Measurements from ENCODE around the gene CEP41.

The CEP41 gene

DNA sequence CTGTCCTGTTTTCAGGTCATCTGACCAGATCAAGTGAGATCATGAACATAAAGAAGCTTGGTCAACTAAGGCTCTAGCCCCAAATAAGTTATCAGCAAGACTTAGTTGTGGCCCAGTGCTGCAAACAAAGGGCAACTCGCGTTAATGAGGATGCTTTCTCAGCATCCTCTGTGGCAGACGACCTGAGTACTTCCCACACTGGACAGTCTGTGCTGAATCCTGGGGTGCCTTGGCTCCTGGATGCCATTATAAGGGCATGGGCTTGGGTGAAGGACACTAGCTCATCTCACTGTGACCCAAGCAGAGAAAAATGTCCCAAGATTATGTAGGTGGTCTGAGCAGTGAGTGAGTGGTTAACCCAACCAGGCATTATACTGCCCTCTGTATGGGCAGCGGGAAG, 82.3 kb downstream of the CEP41 start:
- no peak for DNase-seq (ENCODE audit: low read depth)
- no peak overlapping the region for H3K4me3 ChIP-seq (ENCODE audit: low read depth, low read length)
- TF ChIP-seq, protein P1, sequence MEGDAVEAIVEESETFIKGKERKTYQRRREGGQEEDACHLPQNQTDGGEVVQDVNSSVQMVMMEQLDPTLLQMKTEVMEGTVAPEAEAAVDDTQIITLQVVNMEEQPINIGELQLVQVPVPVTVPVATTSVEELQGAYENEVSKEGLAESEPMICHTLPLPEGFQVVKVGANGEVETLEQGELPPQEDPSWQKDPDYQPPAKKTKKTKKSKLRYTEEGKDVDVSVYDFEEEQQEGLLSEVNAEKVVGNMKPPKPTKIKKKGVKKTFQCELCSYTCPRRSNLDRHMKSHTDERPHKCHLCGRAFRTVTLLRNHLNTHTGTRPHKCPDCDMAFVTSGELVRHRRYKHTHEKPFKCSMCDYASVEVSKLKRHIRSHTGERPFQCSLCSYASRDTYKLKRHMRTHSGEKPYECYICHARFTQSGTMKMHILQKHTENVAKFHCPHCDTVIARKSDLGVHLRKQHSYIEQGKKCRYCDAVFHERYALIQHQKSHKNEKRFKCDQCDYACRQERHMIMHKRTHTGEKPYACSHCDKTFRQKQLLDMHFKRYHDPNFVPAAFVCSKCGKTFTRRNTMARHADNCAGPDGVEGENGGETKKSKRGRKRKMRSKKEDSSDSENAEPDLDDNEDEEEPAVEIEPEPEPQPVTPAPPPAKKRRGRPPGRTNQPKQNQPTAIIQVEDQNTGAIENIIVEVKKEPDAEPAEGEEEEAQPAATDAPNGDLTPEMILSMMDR (IDR thresholded peaks at IDR 0.05; ENCODE audit: low read depth, low read length): no peak
- TF ChIP-seq, protein P2, sequence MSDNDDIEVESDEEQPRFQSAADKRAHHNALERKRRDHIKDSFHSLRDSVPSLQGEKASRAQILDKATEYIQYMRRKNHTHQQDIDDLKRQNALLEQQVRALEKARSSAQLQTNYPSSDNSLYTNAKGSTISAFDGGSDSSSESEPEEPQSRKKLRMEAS (IDR thresholded peaks at IDR 0.05; ENCODE audit: low read depth, low read length): no peak
- TF ChIP-seq POLR2A (IDR thresholded peaks at IDR 0.05; ENCODE audit: extremely low read depth, insufficient read length) (no peak), MYC (IDR thresholded peaks at IDR 0.05; ENCODE audit: low read depth, low read length) (no peak)

DNA sequence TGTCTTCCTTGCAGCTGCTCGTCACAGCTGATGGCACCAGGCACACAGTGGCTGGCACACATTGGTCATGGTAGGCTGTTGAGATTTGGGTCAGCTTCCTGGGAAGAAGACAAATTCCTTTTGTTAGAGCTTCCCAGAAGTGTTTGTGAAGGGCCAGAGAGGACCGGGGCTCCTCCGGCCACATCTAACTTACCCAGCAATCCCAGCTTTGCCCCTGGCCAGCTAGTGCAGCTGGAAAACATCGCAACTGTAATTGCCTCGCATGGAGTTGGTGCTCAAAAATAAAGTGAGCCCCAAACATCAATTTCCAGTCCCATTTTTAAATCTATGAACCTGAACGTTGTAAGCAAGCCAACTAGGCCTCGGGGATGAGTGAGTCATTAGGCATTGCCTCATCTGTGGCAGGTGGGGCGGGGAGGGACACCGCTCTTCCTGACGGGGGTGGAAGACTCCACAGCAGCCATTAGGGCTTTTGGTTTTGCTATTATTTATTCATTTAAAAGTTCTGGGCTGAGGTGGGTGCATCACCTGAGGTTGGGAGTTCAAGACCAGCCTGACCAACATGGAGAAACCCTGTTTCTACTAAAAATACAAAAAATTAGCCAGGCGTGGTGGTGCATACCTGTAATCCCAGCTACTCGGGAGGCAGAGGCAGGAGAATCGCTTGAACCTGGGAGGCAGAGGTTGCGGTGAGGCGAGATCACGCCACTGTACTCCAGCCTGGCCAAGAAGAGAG, 83.8 kb downstream of the CEP41 start:
- no peak overlapping the region for H3K4me3 ChIP-seq (ENCODE audit: low read depth, low read length)
- TF ChIP-seq POLR2A (IDR thresholded peaks at IDR 0.05; ENCODE audit: extremely low read depth, insufficient read length) (no peak), MYC (IDR thresholded peaks at IDR 0.05; ENCODE audit: low read depth, low read length) (0 out of 2 replicates have a peak, but pooled peaks have one; percentile 14)
- TF ChIP-seq, protein P2 (IDR thresholded peaks at IDR 0.05; ENCODE audit: low read depth, low read length): 0 out of 2 replicates have a peak, but pooled peaks have one; percentile 10
- TF ChIP-seq, protein P1 (IDR thresholded peaks at IDR 0.05; ENCODE audit: low read depth, low read length): no peak
- peak; percentile 83 for DNase-seq (ENCODE audit: low read depth)

DNA sequence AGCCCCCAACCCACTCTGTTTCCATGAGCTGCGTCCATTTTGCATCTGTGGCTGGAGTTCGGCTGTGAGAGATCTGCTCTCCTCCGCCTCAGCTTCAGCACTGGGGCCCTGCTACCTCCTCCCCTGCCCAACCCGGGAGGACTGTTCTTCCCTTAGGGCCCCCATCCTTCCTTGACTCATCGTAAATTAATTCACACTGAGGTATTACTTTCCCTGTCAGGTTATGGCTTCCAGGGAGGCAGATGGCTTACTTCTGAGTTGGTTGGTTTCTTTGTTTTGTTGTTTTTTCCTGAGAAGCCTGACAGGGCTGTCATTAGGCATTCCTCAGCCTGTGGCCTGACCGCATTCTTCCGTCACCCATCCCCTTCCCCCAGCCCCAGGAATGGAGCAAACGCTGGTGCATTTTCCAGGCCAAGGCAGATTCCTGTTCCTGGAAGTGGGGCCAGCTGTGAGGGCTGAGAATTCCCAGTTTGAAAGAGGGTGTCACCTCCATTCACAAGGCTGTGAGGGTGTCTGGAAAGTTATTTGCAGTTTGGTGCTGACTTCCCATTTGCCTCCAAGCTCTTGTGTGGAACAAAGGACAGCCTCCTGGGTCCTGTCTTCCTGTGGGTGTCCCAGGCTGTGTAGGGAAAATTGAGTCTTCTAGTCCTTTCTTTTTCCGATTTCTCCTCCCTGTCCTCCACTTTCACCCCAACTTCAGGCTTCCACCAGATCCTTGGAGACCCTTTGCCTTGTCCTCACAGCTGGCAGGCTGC, 84.5 kb downstream of the CEP41 start:
- DNase-seq (ENCODE audit: low read depth): peak; percentile 24
- TF ChIP-seq MYC (IDR thresholded peaks at IDR 0.05; ENCODE audit: low read depth, low read length) (no peak), POLR2A (IDR thresholded peaks at IDR 0.05; ENCODE audit: extremely low read depth, insufficient read length) (no peak)
- TF ChIP-seq, protein P2 (IDR thresholded peaks at IDR 0.05; ENCODE audit: low read depth, low read length): no peak
- TF ChIP-seq, protein P1 (IDR thresholded peaks at IDR 0.05; ENCODE audit: low read depth, low read length): no peak
- no peak overlapping the region for H3K4me3 ChIP-seq (ENCODE audit: low read depth, low read length)

DNA sequence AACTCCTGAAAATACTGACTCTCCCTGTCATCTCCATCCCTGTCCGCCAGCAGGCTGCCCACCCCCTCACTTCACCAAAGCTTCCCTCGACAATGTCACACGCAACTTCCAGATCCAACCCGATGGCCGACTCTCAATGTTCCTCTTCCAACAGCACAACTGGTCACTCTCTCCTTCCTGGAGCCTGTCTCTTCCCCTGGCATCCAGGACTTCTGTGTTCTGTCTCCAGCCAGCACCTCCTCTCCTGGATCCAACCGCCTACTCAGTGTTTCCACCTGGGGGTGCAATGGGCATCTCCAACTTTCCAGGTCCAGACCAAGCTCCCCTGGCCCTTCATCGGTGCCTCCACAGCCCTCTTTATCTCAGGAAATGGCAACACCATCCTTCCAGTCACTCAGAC, 87.6 kb downstream of the CEP41 start:
- TF ChIP-seq, protein P1 (IDR thresholded peaks at IDR 0.05; ENCODE audit: low read depth, low read length): no peak
- TF ChIP-seq MYC (IDR thresholded peaks at IDR 0.05; ENCODE audit: low read depth, low read length) (no peak), POLR2A (IDR thresholded peaks at IDR 0.05; ENCODE audit: extremely low read depth, insufficient read length) (no peak)
- TF ChIP-seq, protein P2 (IDR thresholded peaks at IDR 0.05; ENCODE audit: low read depth, low read length): no peak
- DNase-seq (ENCODE audit: low read depth): no peak

DNA sequence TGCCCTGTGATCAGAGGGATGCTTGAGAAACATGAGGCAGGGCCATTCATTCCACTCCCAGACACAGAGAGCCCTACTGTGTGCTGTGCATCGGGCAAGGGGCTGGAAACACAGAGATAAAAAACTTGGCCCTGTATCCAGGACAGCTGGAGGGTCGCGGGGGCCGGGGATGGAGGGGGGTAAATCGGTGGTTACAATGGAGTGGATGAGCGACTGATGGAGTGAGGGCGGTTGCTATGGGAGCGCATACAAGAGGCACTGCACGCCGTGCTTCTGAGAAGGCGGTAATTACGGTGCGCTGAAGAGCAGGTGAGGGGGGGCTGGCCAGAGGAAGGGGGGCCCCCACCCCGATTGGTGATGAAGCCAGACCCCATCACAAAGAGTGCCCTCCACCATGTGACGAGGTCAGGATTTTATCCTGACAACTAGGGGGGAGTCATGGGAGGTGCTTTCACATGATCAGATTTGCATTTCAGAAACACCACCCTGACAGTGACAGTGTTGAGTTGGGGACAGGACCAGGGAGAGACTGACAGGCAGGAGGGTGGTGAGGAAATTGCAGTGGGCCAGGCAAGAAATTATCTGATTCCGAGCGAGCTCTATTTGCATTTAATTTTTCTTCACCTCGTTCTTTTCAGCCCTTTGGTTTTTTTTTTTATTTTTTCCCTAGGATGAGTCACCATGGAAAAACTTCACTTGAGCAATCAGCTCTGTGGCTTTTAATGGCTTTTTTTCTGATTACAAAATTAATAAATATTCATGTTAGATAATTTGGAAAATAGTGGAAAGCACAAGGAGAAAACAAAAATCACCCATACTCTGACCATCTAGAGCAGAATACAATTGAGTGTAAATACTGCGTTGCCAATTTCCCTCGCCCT, 88.4 kb downstream of the CEP41 start:
- no peak overlapping the region for H3K4me3 ChIP-seq (ENCODE audit: low read depth, low read length)
- DNase-seq (ENCODE audit: low read depth): no peak
- TF ChIP-seq, protein P2 (IDR thresholded peaks at IDR 0.05; ENCODE audit: low read depth, low read length): no peak
- TF ChIP-seq POLR2A (IDR thresholded peaks at IDR 0.05; ENCODE audit: extremely low read depth, insufficient read length) (no peak), MYC (IDR thresholded peaks at IDR 0.05; ENCODE audit: low read depth, low read length) (no peak)
- TF ChIP-seq, protein P1 (IDR thresholded peaks at IDR 0.05; ENCODE audit: low read depth, low read length): no peak

More for the DNA sequence above, 87.6 kb downstream of the CEP41 start:
- no peak overlapping the region for H3K4me3 ChIP-seq (ENCODE audit: low read depth, low read length)
